Endothelial cell of umbilical vein (primary cell): ENCODE results near the gene MPG. TPM values are rescaled to one million over a fixed set of nuclear protein-coding genes. Genes with fewer than 3 reads are reported as not detected.

Experiments used
- BruUV-seq: library from RNA; stranded (reverse); fragments of 400-500 nt; replicated peaks from 2 replicates; lab custom pipeline; 2021; lab: Mats Ljungman, UMichigan
- CTCF ChIA-PET: fragments of 300-600, 350-600 bp; sonication (Branson Sonifier 250); formaldehyde crosslinking; loops from one replicate; lab custom pipeline; 2021; ENCODE audit warnings: antibody characterized with exemption, inconsistent platforms; lab: Charles Lee
- POLR2A ChIA-PET: fragments of 300-600, 350-600 bp; sonication (Branson Sonifier 250); formaldehyde crosslinking; loops from one replicate; lab custom pipeline; 2021; ENCODE audit warnings: antibody characterized with exemption, inconsistent platforms; lab: Charles Lee
- DNase-seq: peaks from one replicate; pipeline ENCODE4 v3.0.0-alpha.2; 2011; ENCODE audit warnings: low read depth, low spot score
- FAIRE-seq: peaks from 2 replicates; lab custom pipeline; 2011; peaks lifted over from hg19 to GRCh38; lab: Jason Lieb, UNC
- H2AFZ ChIP-seq: 2 replicates; pipeline ENCODE4 v1.6.0; 2012; ENCODE audit warnings: low read depth, low read length, control low read depth, inconsistent platforms
- H3K27ac ChIP-seq: 2 replicates; pipeline ENCODE4 v1.5.1; 2011; ENCODE audit warnings: low read depth, mild to moderate bottlenecking, control low read depth, low read length, moderate library complexity; ENCODE audit not compliant: insufficient read depth
- H3K27me3 ChIP-seq, 2 experiments: 2 replicates each; pipeline versions ENCODE4 v1.6.0 to v1.6.1; 2011; ENCODE audit warnings: low read length in 2 of 2, mixed read lengths in 1 of 2; ENCODE audit not compliant: control insufficient read depth in 2 of 2, insufficient read depth in 2 of 2
- H3K36me3 ChIP-seq, 2 experiments: 2 replicates in 1 of 2; 3 replicates in 1 of 2; pipeline ENCODE4 v1.5.1; 2011; ENCODE audit warnings: low read length in 2 of 2, mild to moderate bottlenecking in 1 of 2, moderate library complexity in 1 of 2; ENCODE audit not compliant: control insufficient read depth in 2 of 2, insufficient read depth in 2 of 2; ENCODE audit errors: extremely low read depth in 1 of 2
- H3K4me1 ChIP-seq: 3 replicates; pipeline ENCODE4 v1.5.1; 2011; ENCODE audit warnings: mild to moderate bottlenecking, low read length; ENCODE audit not compliant: control insufficient read depth, insufficient read depth; ENCODE audit errors: extremely low read depth
- H3K4me2 ChIP-seq: 2 replicates; pipeline ENCODE4 v1.6.1; 2011; ENCODE audit warnings: low read length, control low read depth, mixed read lengths; ENCODE audit not compliant: insufficient read depth
- H3K4me3 ChIP-seq, 3 experiments: fragments of 200-600 bp in 1 of 3; sonication (generic), shearing (Covaris generic) in 1 of 3; replicated peaks in 1 of 3; 2 replicates each; pipeline ENCODE4 v1.5.1; 2011 to 2016; ENCODE audit warnings: control low read depth in 3 of 3, low read length in 3 of 3, mild to moderate bottlenecking in 2 of 3, inconsistent platforms in 1 of 3, low read depth in 1 of 3, moderate library complexity in 1 of 3; ENCODE audit not compliant: insufficient read depth in 1 of 3
- H3K79me2 ChIP-seq: 2 replicates; pipeline ENCODE4 v1.6.0; 2012; ENCODE audit warnings: low read length, inconsistent platforms; ENCODE audit not compliant: control insufficient read depth, insufficient read depth
- H3K9ac ChIP-seq: replicated peaks from 2 replicates; pipeline ENCODE3; 2011; ENCODE audit warnings: low read length, control low read depth; ENCODE audit not compliant: insufficient read depth; ENCODE audit errors: extremely low read depth
- H3K9me1 ChIP-seq: replicated peaks from 3 replicates; pipeline ENCODE4 v1.6.0; 2011; ENCODE audit warnings: mild to moderate bottlenecking, low read length; ENCODE audit not compliant: control insufficient read depth, insufficient read depth; ENCODE audit errors: extremely low read depth
- H3K9me3 ChIP-seq: replicated peaks from 2 replicates; pipeline ENCODE4 v1.5.1; 2012; ENCODE audit warnings: low read length, inconsistent platforms; ENCODE audit not compliant: control insufficient read depth, insufficient read depth
- H4K20me1 ChIP-seq: replicated peaks from 2 replicates; pipeline ENCODE3; 2011; ENCODE audit warnings: mild to moderate bottlenecking, low read length; ENCODE audit not compliant: control insufficient read depth, insufficient read depth; ENCODE audit errors: extremely low read depth
- CTCF ChIP-seq, 2 donors: IDR thresholded peaks; 1 replicate in 1 of 2; 2 replicates in 1 of 2; pipeline ENCODE4 v1.5.1; 2011; ENCODE audit warnings: low read length in 2 of 2, mild to moderate bottlenecking in 2 of 2, moderate library complexity in 2 of 2, control low read depth in 1 of 2, inconsistent platforms in 1 of 2, low read depth in 1 of 2; ENCODE audit not compliant: insufficient read depth in 1 of 2; ENCODE audit errors: extremely low read depth in 1 of 2
- EZH2 ChIP-seq: IDR thresholded peaks from 2 replicates; pipeline ENCODE4 v1.6.1; 2012; ENCODE audit warnings: borderline replicate concordance, low read depth, mild to moderate bottlenecking, moderate library complexity, low read length, inconsistent platforms; ENCODE audit not compliant: severe bottlenecking
- FOS ChIP-seq: IDR thresholded peaks from 2 replicates; pipeline ENCODE4 v1.6.1; 2011; ENCODE audit warnings: mild to moderate bottlenecking, low read length, moderate library complexity, borderline replicate concordance; ENCODE audit not compliant: insufficient read depth
- GATA2 ChIP-seq: IDR thresholded peaks from 2 replicates; pipeline ENCODE4 v1.7.0; 2011; ENCODE audit warnings: low read depth, mild to moderate bottlenecking, moderate library complexity, mixed read lengths, low read length; ENCODE audit not compliant: insufficient read length, insufficient read depth
- JUN ChIP-seq: IDR thresholded peaks from 2 replicates; pipeline ENCODE4 v1.6.1; 2011; ENCODE audit warnings: borderline replicate concordance, low read depth; ENCODE audit not compliant: insufficient read length, insufficient read depth
- MAX ChIP-seq: IDR thresholded peaks from 2 replicates; pipeline ENCODE4 v1.6.1; 2011; ENCODE audit not compliant: insufficient read depth, insufficient read length
- MYC ChIP-seq: IDR thresholded peaks from one replicate; pipeline ENCODE4 v1.6.1; 2011; ENCODE audit warnings: mild to moderate bottlenecking, low read depth, low read length
- POLR2A ChIP-seq: IDR thresholded peaks from 2 replicates; pipeline ENCODE4 v1.6.1; 2012; ENCODE audit warnings: low read depth, mild to moderate bottlenecking, control low read depth, low read length
- POLR2AphosphoS5 ChIP-seq: IDR thresholded peaks from 2 replicates; pipeline ENCODE4 v1.6.1; 2012; ENCODE audit warnings: low read depth, mild to moderate bottlenecking, control low read depth, low read length, moderate library complexity; ENCODE audit not compliant: insufficient read depth
- dilution Hi-C: fragments of 300-500 bp; cut with MboI; formaldehyde crosslinking; loops from one replicate; pipeline ENCODE4 v1.15.0; 2019; ENCODE audit warnings: low sequenced_read_pairs; ENCODE audit not compliant: extremely low pct_ligation_motif_present
- intact Hi-C: fragments of 100-400 bp; cut with micrococcal nuclease; formaldehyde crosslinking; loops from one replicate; pipeline ENCODE4 v1.10.0; 2022
- polyA plus RNA-seq, 4 experiments: library from polyadenylated mRNA; depleted of rRNA in 3 of 4; stranded (reverse) in 3 of 4; unstranded in 1 of 4; fragments of >200 nt; gene quantifications; 2 replicates each; pipeline versions ENCODE4 v1.2.1 to v1.2.3, GENCODE V29; 2011 to 2012; ENCODE audit warnings: missing spikeins in 1 of 4
- total RNA-seq: library from RNA; stranded (reverse); gene quantifications from 2 replicates; pipeline ENCODE4 v1.2.3, GENCODE V29; 2021

Gene MPG
- total and polyA plus RNA-seq, 2 donors (not counting 3 experiments of a cell fraction or from before 2014, with no cell fraction given), result 70.5 to 140 TPM

- no peak for TF ChIP-seq FOS
- TF ChIP-seq POLR2A, result no peak
- TF ChIP-seq JUN, result no peak
- TF ChIP-seq GATA2, result no peak
- no peak for TF ChIP-seq EZH2
- no peak for TF ChIP-seq MAX
- no peak for TF ChIP-seq MYC
- no peak for TF ChIP-seq POLR2AphosphoS5
- TF ChIP-seq CTCF (IDR thresholded peaks at IDR 0.05; ENCODE audit: extremely low read depth in 1 of 2, insufficient read depth in 1 of 2, low read depth in 1 of 2, low read length in 2 of 2), result no peak
- no peak overlapping the region for H3K4me3 ChIP-seq
- no peak for FAIRE-seq
Measured at GRCh38 chr16:105521-105920, 27.5 kb downstream of the MPG start.

More at GRCh38 chr16:105521-105920, 27.5 kb downstream of the MPG start:
- no peaks in the 10 kb centered on the region for H3K27me3 ChIP-seq
- ChIA-PET POLR2A (no interaction called here), CTCF (interaction anchor here (2.0 to 6.0 kb wide), 5 partner anchors 9 to 256 kb away, joined by 8 to 130 read pairs (median 61); partner anchors contain the start of genes HBQ1, POLR3K and SNRNP25)
- no peak overlapping the region for H3K4me2 ChIP-seq
- H3K9me1 ChIP-seq, result no peaks in the 10 kb centered on the region
- no peaks in the 10 kb centered on the region for H3K9me3 ChIP-seq
- intact Hi-C loops, result no loop called here
- H3K79me2 ChIP-seq, result no peaks in the 10 kb centered on the region
- H3K36me3 ChIP-seq, result peaks cover 0 to 3% of the 10 kb centered on the region in 2 experiments
- DNase-seq, result no peak
- no peaks in the 10 kb centered on the region for H4K20me1 ChIP-seq
- dilution Hi-C loops, result no loop called here
- H3K9ac ChIP-seq, result no peak overlapping the region
- H3K27ac ChIP-seq, result no peak overlapping the region
- H2AFZ ChIP-seq, result no peak overlapping the region
- no TSS peak for BruUV-seq
- peaks cover 5% of the 10 kb centered on the region for H3K4me1 ChIP-seq
